Right renal cortex interstitium (tissue), 3 donors: ENCODE data around the gene MRPL44. TPM values are rescaled to one million over a fixed set of nuclear protein-coding genes. Genes with fewer than 3 reads are reported as not detected.

Experiments
- DNase-seq, 3 donors: peaks; one replicate each; pipeline ENCODE4 v3.0.0-alpha.2; 2013; ENCODE audit warnings: low read depth in 3 of 3, low spot score in 2 of 3
- polyA plus RNA-seq, 3 donors: library from polyadenylated mRNA; unstranded; fragments of 120-200 nt; gene quantifications; one replicate each; pipeline ENCODE4 v1.2.1, GENCODE V29; 2013; ENCODE audit not compliant: insufficient read length in 3 of 3

Gene MRPL44
- 10 to 100 TPM; 38.7 to 40.1 (median 40.1) TPM for polyA plus RNA-seq

GRCh38 chr2:223957092-223957851, at the start of gene MRPL44:
Gene MRPL44, plus strand, starts transcription at chr2:223957463. Its CDS starts 10 bp downstream, at chr2:223957473.
- DNase-seq: peak; percentile 88 to 94 (median 92)

GRCh38 chr2:223908304-223908998, 48.8 kb upstream of the MRPL44 start:
- DNase-seq: no peak

GRCh38 chr2:223909001-223909741, 48.1 kb upstream of the MRPL44 start:
- DNase-seq: no peak

- DNase-seq: no peak
Measured at GRCh38 chr2:223914324-223914723, 42.9 kb upstream of the MRPL44 start.

GRCh38 chr2:223915071-223915470, 42.2 kb upstream of the MRPL44 start:
- DNase-seq: no peak

- DNase-seq: no peak
Measured at GRCh38 chr2:223916181-223916920, 40.9 kb upstream of the MRPL44 start.

GRCh38 chr2:223918671-223919134, 38.6 kb upstream of the MRPL44 start:
- no peak for DNase-seq

GRCh38 chr2:223920109-223920508, 37.2 kb upstream of the MRPL44 start:
- no peak for DNase-seq

- DNase-seq: no peak
Measured at GRCh38 chr2:223921204-223921603, 36.1 kb upstream of the MRPL44 start.

- no peak for DNase-seq
Measured at GRCh38 chr2:223922308-223922707, 35.0 kb upstream of the MRPL44 start.

- no peak for DNase-seq
Measured at GRCh38 chr2:223923976-223924375, 33.3 kb upstream of the MRPL44 start.

- no peak for DNase-seq
Measured at GRCh38 chr2:223925106-223925505, 32.2 kb upstream of the MRPL44 start.

GRCh38 chr2:223928113-223929006, 28.9 kb upstream of the MRPL44 start:
- no peak for DNase-seq

GRCh38 chr2:223929571-223930102, 27.6 kb upstream of the MRPL44 start:
- peak in 1 of 3 donors; percentile 3 for DNase-seq

GRCh38 chr2:223930103-223930976, 26.9 kb upstream of the MRPL44 start:
- DNase-seq: no peak

- DNase-seq: no peak
Measured at GRCh38 chr2:223932816-223933800, 24.2 kb upstream of the MRPL44 start.

GRCh38 chr2:223934870-223935269, 22.4 kb upstream of the MRPL44 start:
- no peak for DNase-seq
